ENCODE data around the gene ZNF346.

GRCh38 chr5:177113566-177114424, 91.3 kb downstream of the ZNF346 start:
- peak; percentile 99 for TF ChIP-seq CTCF (IDR thresholded peaks at IDR 0.05; ENCODE audit: borderline replicate concordance, extremely low read depth, low read length, poor library complexity, severe bottlenecking)
- no peak for TF ChIP-seq EZH2 (IDR thresholded peaks at IDR 0.05; ENCODE audit: borderline replicate concordance, low read depth, low read length, severe bottlenecking)
